GM12878 (cell line): ENCODE data around the gene SEMA7A. TPM values are rescaled to one million over a fixed set of nuclear protein-coding genes. Genes with fewer than 3 reads are reported as not detected.

ENCODE experiments used
- ATAC-seq: fragments of 200-7000 bp; cut with Tn5 transposase; 3 replicates; pipeline ENCODE4 v1.9.1; 2020; ENCODE audit warnings: mild to moderate bottlenecking, moderate library complexity
- BruUV-seq: library from RNA; stranded (reverse); fragments of 400-500 nt; replicated peaks from 2 replicates; lab custom pipeline; 2021; lab: Mats Ljungman, UMichigan
- CTCF ChIA-PET: fragments of 300-600 bp; sonication (Branson Sonifier 250); formaldehyde crosslinking; extraction: SDS; loops from one replicate; lab custom pipeline; 2021; ENCODE audit warnings: inconsistent platforms; lab: Yijun Ruan, JAX
- POLR2A ChIA-PET: fragments of 350-600 bp; formaldehyde crosslinking; extraction: SDS; loops from one replicate; lab custom pipeline; 2021; ENCODE audit warnings: inconsistent platforms; lab: Charles Lee
- RAD21 ChIA-PET: fragments of 300-600 bp; sonication (Branson Sonifier 250); formaldehyde crosslinking; loops from one replicate; lab custom pipeline; 2023; ENCODE audit warnings: antibody characterized with exemption; ENCODE audit not compliant: unreplicated experiment; lab: Charles Lee
- SMC1A ChIA-PET: fragments of 300-600 bp; sonication (Branson Sonifier 250); formaldehyde crosslinking; loops from one replicate; lab custom pipeline; 2023; ENCODE audit not compliant: unreplicated experiment, uncharacterized antibody; lab: Charles Lee
- DNase-seq: peaks from one replicate; pipeline ENCODE4 v3.0.0-alpha.2; 2011; ENCODE audit warnings: low read depth, low spot score
- FAIRE-seq: peaks from 3 replicates; lab custom pipeline; 2011; peaks lifted over from hg19 to GRCh38; lab: Jason Lieb, UNC
- H2AFZ ChIP-seq: 2 replicates; pipeline ENCODE4 v1.6.0; 2011; ENCODE audit warnings: low read depth, low read length, control low read depth; ENCODE audit not compliant: control insufficient read depth
- H3K27ac ChIP-seq: 2 replicates; pipeline ENCODE4 v1.5.1; 2011; ENCODE audit warnings: control low read depth; ENCODE audit not compliant: control insufficient read depth, insufficient read depth
- H3K27me3 ChIP-seq, 2 experiments: replicated peaks in 1 of 2; 2 replicates each; pipeline versions ENCODE4 v1.6.0 to v1.6.1; 2011; ENCODE audit warnings: low read length in 1 of 2; ENCODE audit not compliant: control insufficient read depth in 2 of 2, insufficient read depth in 2 of 2
- H3K36me3 ChIP-seq, 2 experiments: 2 replicates each; pipeline ENCODE4 v1.5.1; 2011; ENCODE audit warnings: low read length in 1 of 2; ENCODE audit not compliant: control insufficient read depth in 2 of 2, insufficient read depth in 2 of 2
- H3K4me1 ChIP-seq: 2 replicates; pipeline ENCODE4 v1.6.1; 2011; ENCODE audit warnings: mild to moderate bottlenecking, low read length, moderate library complexity, mixed read lengths; ENCODE audit not compliant: control insufficient read depth, insufficient read depth
- H3K4me2 ChIP-seq: 2 replicates; pipeline ENCODE4 v1.6.0; 2011; ENCODE audit warnings: control low read depth; ENCODE audit not compliant: control insufficient read depth, insufficient read depth
- H3K4me3 ChIP-seq: fragments of 200-600 bp; sonication (generic); 2 replicates; pipeline ENCODE4 v1.5.1; 2016
- H3K79me2 ChIP-seq: 2 replicates; pipeline ENCODE4 v1.6.0; 2011; ENCODE audit warnings: low read length; ENCODE audit not compliant: control insufficient read depth, insufficient read depth
- H3K9ac ChIP-seq: 2 replicates; pipeline ENCODE4 v1.8.0; 2011; ENCODE audit warnings: low read length, control low read depth, mixed read lengths; ENCODE audit not compliant: control insufficient read depth, insufficient read depth
- H3K9me3 ChIP-seq: replicated peaks from 3 replicates; pipeline ENCODE4 v1.5.1; 2011; ENCODE audit warnings: mild to moderate bottlenecking, low read length; ENCODE audit not compliant: control insufficient read depth, insufficient read depth
- H4K20me1 ChIP-seq: 2 replicates; pipeline ENCODE4 v1.6.0; 2011; ENCODE audit not compliant: control insufficient read depth, insufficient read depth
- BCL11A ChIP-seq: IDR thresholded peaks from 2 replicates; pipeline ENCODE4 v1.6.1; 2011; ENCODE audit warnings: low read depth, low read length
- CHD2 ChIP-seq: IDR thresholded peaks from 2 replicates; pipeline ENCODE4 v1.6.1; 2011; ENCODE audit warnings: low read depth, low read length, improper control_type of control experiment, borderline replicate concordance
- CREM ChIP-seq: IDR thresholded peaks from 2 replicates; pipeline ENCODE4 v1.6.1; 2014; ENCODE audit warnings: antibody characterized with exemption, low read depth
- EED ChIP-seq: sonication (generic); IDR thresholded peaks from 2 replicates; pipeline ENCODE4 v1.6.1; 2016; ENCODE audit warnings: antibody characterized with exemption, low read depth
- EGR1 ChIP-seq, 2 experiments: IDR thresholded peaks; 1 replicate in 1 of 2; 2 replicates in 1 of 2; pipeline ENCODE4 v1.6.1; 2011 to 2012; ENCODE audit warnings: low read depth in 2 of 2, low read length in 2 of 2, borderline replicate concordance in 1 of 2, mild to moderate bottlenecking in 1 of 2, moderate library complexity in 1 of 2
- IKZF1 ChIP-seq: fragments of 450-650 bp; conservative IDR thresholded peaks from 2 replicates; pipeline ENCODE4 v1.6.1; 2017; ENCODE audit warnings: antibody characterized with exemption, mild to moderate bottlenecking
- IKZF2 ChIP-seq, 2 experiments: fragments of 450-650 bp; IDR thresholded peaks; 2 replicates each; pipeline ENCODE4 v1.6.1; 2017; ENCODE audit warnings: mild to moderate bottlenecking in 2 of 2, moderate library complexity in 2 of 2
- PKNOX1 ChIP-seq: fragments of 450-650 bp; IDR thresholded peaks from 2 replicates; pipeline ENCODE4 v1.6.1; 2016; ENCODE audit warnings: mild to moderate bottlenecking
- TCF12 ChIP-seq: IDR thresholded peaks from 2 replicates; pipeline ENCODE4 v1.6.1; 2011; ENCODE audit warnings: low read depth, mild to moderate bottlenecking, low read length
- WGBS: methylation state at CpG from one replicate; pipeline ENCODE4 v1.1.6; 2016; ENCODE audit warnings: low lambda C conversion rate; ENCODE audit not compliant: insufficient replicate concordance, insufficient coverage; ENCODE audit errors: missing lambda C conversion rate; 5-methylcytosine and 5-hydroxymethylcytosine counted together
- in situ Hi-C: fragments of 300-500 bp; cut with MboI; formaldehyde crosslinking; loops from 9 replicates; pipeline ENCODE4 v1.14.3; 2018; ENCODE audit warnings: mixed read lengths
- intact Hi-C: fragments of 100-400 bp; cut with micrococcal nuclease; formaldehyde crosslinking; loops from one replicate; pipeline ENCODE4 v1.14.2; 2022; ENCODE audit not compliant: unreplicated experiment
- polyA plus RNA-seq, 11 experiments: library from polyadenylated mRNA; depleted of rRNA in 4 of 11; unstranded in 6 of 11; stranded (reverse) in 5 of 11; fragments of >200 nt; fragmentation: Nextera tagmentation in 4 of 11; fragmentation: Illumina TruSeq in 1 of 11; extraction: Ambion mirVana in 4 of 11; extraction: Trizol in 1 of 11; gene quantifications; 1 replicate in 1 of 11; 2 replicates in 10 of 11; pipeline versions ENCODE4 v1.2.1 to v1.2.3, GENCODE V29; 2011 to 2016; ENCODE audit warnings: inconsistent platforms in 2 of 11, missing spikeins in 2 of 11, low read depth in 1 of 11
- total RNA-seq, 4 experiments: library from RNA; depleted of rRNA in 3 of 4; stranded (reverse); fragments of >200 nt in 3 of 4; fragmentation: Illumina TruSeq in 1 of 4; extraction: Trizol in 1 of 4; gene quantifications; 2 replicates each; pipeline versions ENCODE4 v1.2.1 to v1.2.3, GENCODE V29; 2013 to 2021

Gene SEMA7A
- total and polyA plus RNA-seq, 10 of the 15 experiments (the other 5 are each of a cell fraction or from before 2014, with no cell fraction given) = 0.08 to 112 (median 53.5) TPM

GRCh38 chr15:74378848-74379247 lies 54.9 kb downstream of the SEMA7A start:
- ATAC-seq (no peak), DNase-seq (no peak), FAIRE-seq (no peak)
- ChIA-PET SMC1A (interaction anchor here (1.1 to 21.3 kb wide), 7 partner anchors 22 to 390 kb away, joined by 3 to 544 read pairs (median 5); partner anchors contain the start of gene SEMA7A), RAD21 (interaction anchor here (0.6 to 2.5 kb wide), 17 partner anchors 20 to 498 kb away, joined by 3 to 19 read pairs (median 4); partner anchors contain the start of genes ARID3B, SEMA7A and UBL7), CTCF (interaction anchor here (0.6 to 21.7 kb wide), 17 partner anchors 15 to 385 kb away, joined by 3 to 655 read pairs (median 4); partner anchors contain the start of genes SEMA7A and UBL7)
- no TSS peak for BruUV-seq
- in situ Hi-C loops = loop anchor here (5.0 kb wide), 1 partner anchor 243 kb away; no protein-coding TSS in a partner anchor
- Histone ChIP-seq H3K36me3 (no peaks in the 10 kb centered on the region), H3K4me1 (peaks cover 56% of the 10 kb centered on the region), H3K27me3 (no peaks in the 10 kb centered on the region), H3K4me2 (peak overlapping the region; percentile 35; the same call in 1 of the 2 replicates), H3K27ac (no peak overlapping the region), H4K20me1 (no peaks in the 10 kb centered on the region), H3K4me3 (no peak overlapping the region), H2AFZ (peak overlapping the region; percentile 39), H3K9ac (no peak overlapping the region), H3K79me2 (peaks cover 12% of the 10 kb centered on the region), H3K9me3 (no peaks in the 10 kb centered on the region)
- WGBS = 2% methylated on average over 9 of the region's 9 CpGs
- TF ChIP-seq TCF12 = 0 out of 2 replicates have a peak, but pooled peaks have one; percentile 47
- TF ChIP-seq BCL11A = no peak
- peak; percentile 72; the same call in 1 of the 2 replicates for TF ChIP-seq EED
- no peak for TF ChIP-seq CHD2
- peak; percentile 75 for TF ChIP-seq IKZF1
- TF ChIP-seq IKZF2 (IDR thresholded peaks at IDR 0.05) = peak; percentile 50 to 58; a peak in 2 of 4 replicates
- TF ChIP-seq PKNOX1 = peak; percentile 39; the same call in 1 of the 2 replicates
- TF ChIP-seq EGR1 (IDR thresholded peaks at IDR 0.05; ENCODE audit: borderline replicate concordance in 1 of 2, low read depth in 2 of 2, low read length in 2 of 2) = no peak
- peak; percentile 26; the same call in 1 of the 2 replicates for TF ChIP-seq CREM
- TF ChIP-seq, all 136 proteins: peak for 6
- POLR2A ChIA-PET = interaction anchor here (0.8 to 15.8 kb wide), 6 partner anchors 16 to 235 kb away, joined by 3 to 302 read pairs (median 4); no protein-coding TSS in a partner anchor
- intact Hi-C loops = no loop called here
